ENCODE measurements around the gene PTPRE. TPM values are rescaled to one million over a fixed set of nuclear protein-coding genes. Genes with fewer than 3 reads are reported as not detected.

PTPRE gene
- total and polyA plus RNA-seq, 4 experiments from 2014 or later = 6.5 to 27.6 (median 18.9) TPM

GRCh38 chr10:128052696-128053095 lies 145.8 kb downstream of the PTPRE start:
- intact Hi-C loops (cut with micrococcal nuclease) = no loop called here
- peaks cover 30 to 62% (median 47%) of the 10 kb centered on the region in 4 donors for H3K4me1 Mint-ChIP-seq
- H3K9me3 Mint-ChIP-seq = no peaks in the 10 kb centered on the region
- Histone ChIP-seq H3K27ac (ENCODE audit: low read depth, low read length) (no peak overlapping the region), H3K9me3 (ENCODE audit: control insufficient read depth in 1 of 2, low read length in 2 of 2) (no peaks in the 10 kb centered on the region), H3K27me3 (ENCODE audit: insufficient read depth, low read length) (no peaks in the 10 kb centered on the region), H3K4me1 (ENCODE audit: insufficient read depth, low read length) (peaks cover 29% of the 10 kb centered on the region), H3K4me3 (ENCODE audit: low read length in 2 of 2) (no peak overlapping the region), H3K36me3 (ENCODE audit: insufficient read depth, low read length) (peaks cover 40% of the 10 kb centered on the region)
- peak overlapping the region in 2 of 7 donors; percentile 25 to 30 for H3K27ac Mint-ChIP-seq
- H3K4me3 Mint-ChIP-seq = no peak overlapping the region
- ChIA-PET POLR2A (ENCODE audit: partially characterized antibody) (interaction anchor here (0.8 to 3.6 kb wide), 2 partner anchors 9 to 22 kb away, joined by 3 to 25 read pairs; no protein-coding TSS in a partner anchor), CTCF (ENCODE audit: partially characterized antibody) (interaction anchor here (3.0 to 5.3 kb wide), 3 partner anchors 12 to 17 kb away, joined by 7 to 35 read pairs (median 22); no protein-coding TSS in a partner anchor)
- DNase-seq = no peak
- peaks cover 41 to 71% of the 10 kb centered on the region in 2 donors for H3K36me3 Mint-ChIP-seq
- H3K27me3 Mint-ChIP-seq = no peaks in the 10 kb centered on the region

GRCh38 chr10:128053356-128053755 lies 146.5 kb downstream of the PTPRE start:
- no peaks in the 10 kb centered on the region for H3K27me3 Mint-ChIP-seq
- Histone ChIP-seq H3K27ac (ENCODE audit: low read depth, low read length) (no peak overlapping the region), H3K27me3 (ENCODE audit: insufficient read depth, low read length) (no peaks in the 10 kb centered on the region), H3K4me1 (ENCODE audit: insufficient read depth, low read length) (peaks cover 29% of the 10 kb centered on the region), H3K4me3 (ENCODE audit: low read length in 2 of 2) (no peak overlapping the region), H3K9me3 (ENCODE audit: control insufficient read depth in 1 of 2, low read length in 2 of 2) (no peaks in the 10 kb centered on the region), H3K36me3 (ENCODE audit: insufficient read depth, low read length) (peaks cover 43% of the 10 kb centered on the region)
- H3K27ac Mint-ChIP-seq = no peak overlapping the region
- H3K36me3 Mint-ChIP-seq = peaks cover 41 to 74% of the 10 kb centered on the region in 2 donors
- no peaks in the 10 kb centered on the region for H3K9me3 Mint-ChIP-seq
- peaks cover 26 to 59% (median 44%) of the 10 kb centered on the region in 4 donors for H3K4me1 Mint-ChIP-seq
- ChIA-PET POLR2A (ENCODE audit: partially characterized antibody) (interaction anchor here (3.6 kb wide), 1 partner anchor 9 kb away, joined by 25 read pairs; no protein-coding TSS in a partner anchor), CTCF (ENCODE audit: partially characterized antibody) (interaction anchor here (3.0 to 5.3 kb wide), 3 partner anchors 11 to 18 kb away, joined by 7 to 35 read pairs (median 22); no protein-coding TSS in a partner anchor)
- H3K4me3 Mint-ChIP-seq = no peak overlapping the region
- DNase-seq = no peak
- intact Hi-C loops (cut with micrococcal nuclease) = no loop called here

GRCh38 chr10:128054163-128054970 lies 147.5 kb downstream of the PTPRE start:
- Mint-ChIP-seq H3K27me3 (no peaks in the 10 kb centered on the region), H3K4me1 (peaks cover 22 to 54% (median 38%) of the 10 kb centered on the region in 4 donors), H3K27ac (peak overlapping the region in 2 of 7 donors; percentile 24 to 39), H3K36me3 (peaks cover 41 to 74% of the 10 kb centered on the region in 2 donors), H3K4me3 (no peak overlapping the region), H3K9me3 (no peaks in the 10 kb centered on the region)
- H3K27me3 ChIP-seq (ENCODE audit: insufficient read depth, low read length) = no peaks in the 10 kb centered on the region
- POLR2A ChIA-PET (ENCODE audit: partially characterized antibody) = no interaction called here
- H3K36me3 ChIP-seq (ENCODE audit: insufficient read depth, low read length) = peaks cover 43% of the 10 kb centered on the region
- DNase-seq = no peak
- CTCF ChIA-PET (ENCODE audit: partially characterized antibody) = interaction anchor here (3.0 to 5.3 kb wide), 2 partner anchors 10 to 19 kb away, joined by 7 to 35 read pairs; no protein-coding TSS in a partner anchor
- H3K27ac ChIP-seq (ENCODE audit: low read depth, low read length) = no peak overlapping the region
- H3K9me3 ChIP-seq (ENCODE audit: control insufficient read depth in 1 of 2, low read length in 2 of 2) = no peaks in the 10 kb centered on the region
- peaks cover 19% of the 10 kb centered on the region for H3K4me1 ChIP-seq (ENCODE audit: insufficient read depth, low read length)
- intact Hi-C loops (cut with micrococcal nuclease) = no loop called here
- no peak overlapping the region for H3K4me3 ChIP-seq (ENCODE audit: low read length in 2 of 2)

- no peak for DNase-seq
- H3K9me3 ChIP-seq (ENCODE audit: control insufficient read depth in 1 of 2, low read length in 2 of 2) = no peaks in the 10 kb centered on the region
Observed at GRCh38 chr10:128055061-128055868, 148.4 kb downstream of the PTPRE start.

GRCh38 chr10:128056303-128057050 lies 149.6 kb downstream of the PTPRE start:
- Histone ChIP-seq H3K4me1 (ENCODE audit: insufficient read depth, low read length) (no peaks in the 10 kb centered on the region), H3K27ac (ENCODE audit: low read depth, low read length) (no peak overlapping the region), H3K27me3 (ENCODE audit: insufficient read depth, low read length) (no peaks in the 10 kb centered on the region), H3K9me3 (ENCODE audit: control insufficient read depth in 1 of 2, low read length in 2 of 2) (no peaks in the 10 kb centered on the region), H3K36me3 (ENCODE audit: insufficient read depth, low read length) (peaks cover 43% of the 10 kb centered on the region), H3K4me3 (ENCODE audit: low read length in 2 of 2) (no peak overlapping the region)
- Mint-ChIP-seq H3K27me3 (no peaks in the 10 kb centered on the region), H3K27ac (peak overlapping the region in 4 of 7 donors; percentile 8 to 70 (median 30)), H3K4me1 (peaks cover 14 to 52% (median 32%) of the 10 kb centered on the region in 4 donors), H3K9me3 (no peaks in the 10 kb centered on the region), H3K36me3 (peaks cover 41 to 76% of the 10 kb centered on the region in 2 donors), H3K4me3 (no peak overlapping the region)
- ChIA-PET POLR2A (ENCODE audit: partially characterized antibody) (interaction anchor here (3.9 kb wide), 1 partner anchor 8 kb away, joined by 26 read pairs; no protein-coding TSS in a partner anchor), CTCF (ENCODE audit: partially characterized antibody) (interaction anchor here (2.2 to 3.5 kb wide), 2 partner anchors 14 to 21 kb away, joined by 6 to 27 read pairs; no protein-coding TSS in a partner anchor)
- intact Hi-C loops (cut with micrococcal nuclease) = no loop called here
- no peak for DNase-seq

More at GRCh38 chr10:128055061-128055868, 148.4 kb downstream of the PTPRE start:
- Mint-ChIP-seq H3K4me3 (no peak overlapping the region), H3K4me1 (peaks cover 20 to 55% (median 36%) of the 10 kb centered on the region in 4 donors), H3K27ac (peak overlapping the region in 4 of 7 donors; percentile 12 to 65 (median 26)), H3K9me3 (no peaks in the 10 kb centered on the region), H3K36me3 (peaks cover 46 to 77% of the 10 kb centered on the region in 2 donors), H3K27me3 (no peaks in the 10 kb centered on the region)
- Histone ChIP-seq H3K27ac (ENCODE audit: low read depth, low read length) (no peak overlapping the region), H3K4me1 (ENCODE audit: insufficient read depth, low read length) (peaks cover 11% of the 10 kb centered on the region), H3K36me3 (ENCODE audit: insufficient read depth, low read length) (peaks cover 43% of the 10 kb centered on the region), H3K4me3 (ENCODE audit: low read length in 2 of 2) (no peak overlapping the region), H3K27me3 (ENCODE audit: insufficient read depth, low read length) (no peaks in the 10 kb centered on the region)
- intact Hi-C loops (cut with micrococcal nuclease) = no loop called here
- CTCF ChIA-PET (ENCODE audit: partially characterized antibody) = interaction anchor here (2.2 to 5.3 kb wide), 3 partner anchors 10 to 20 kb away, joined by 6 to 35 read pairs (median 7); no protein-coding TSS in a partner anchor
- POLR2A ChIA-PET (ENCODE audit: partially characterized antibody) = no interaction called here

GRCh38 chr10:128058106-128058749 lies 151.3 kb downstream of the PTPRE start:
- H3K27me3 Mint-ChIP-seq = no peaks in the 10 kb centered on the region
- H3K27me3 ChIP-seq (ENCODE audit: insufficient read depth, low read length) = no peaks in the 10 kb centered on the region
- H3K36me3 Mint-ChIP-seq = peaks cover 33 to 69% of the 10 kb centered on the region in 2 donors
- H3K4me1 Mint-ChIP-seq = peaks cover 22 to 58% (median 39%) of the 10 kb centered on the region in 4 donors
- peaks cover 35% of the 10 kb centered on the region for H3K36me3 ChIP-seq (ENCODE audit: insufficient read depth, low read length)
- ChIA-PET POLR2A (ENCODE audit: partially characterized antibody) (interaction anchor here (0.9 to 3.9 kb wide), 2 partner anchors 10 to 99 kb away, joined by 3 to 26 read pairs; no protein-coding TSS in a partner anchor), CTCF (ENCODE audit: partially characterized antibody) (interaction anchor here (0.9 to 19.7 kb wide), 3 partner anchors 10 to 24 kb away, joined by 4 to 509 read pairs (median 27); no protein-coding TSS in a partner anchor)
- no peak for DNase-seq
- no peak overlapping the region for H3K4me3 ChIP-seq (ENCODE audit: low read length in 2 of 2)
- intact Hi-C loops (cut with micrococcal nuclease) = loop anchor here (1.0 kb wide), 1 partner anchor 10 kb away; no protein-coding TSS in a partner anchor
- peaks cover 14% of the 10 kb centered on the region for H3K4me1 ChIP-seq (ENCODE audit: insufficient read depth, low read length)
- no peak overlapping the region for H3K27ac ChIP-seq (ENCODE audit: low read depth, low read length)
- peak overlapping the region in 4 of 7 donors; percentile 12 to 53 (median 40) for H3K27ac Mint-ChIP-seq
- H3K9me3 Mint-ChIP-seq = no peaks in the 10 kb centered on the region
- H3K4me3 Mint-ChIP-seq = no peak overlapping the region
- H3K9me3 ChIP-seq (ENCODE audit: control insufficient read depth in 1 of 2, low read length in 2 of 2) = no peaks in the 10 kb centered on the region
